ENCODE measurements around the gene ETV6.
"Not testable (repeated sequence)": the region's sequence is repeated elsewhere in the genome, so short reads cannot be mapped to it uniquely, and the experiment has no call there.

The ETV6 gene

GRCh38 chr12:11893998-11894397, 244.5 kb downstream of the ETV6 start:
- Mint-ChIP-seq H3K4me3 (no peak overlapping the region), H3K9me3 (ENCODE audit: low read depth) (peaks cover 4% of the 10 kb centered on the region), H3K4me1 (ENCODE audit: low read depth) (peaks cover 17% of the 10 kb centered on the region), H3K27ac (no peak overlapping the region), H3K36me3 (peaks cover 20% of the 10 kb centered on the region), H3K27me3 (no peaks in the 10 kb centered on the region)

- Mint-ChIP-seq H3K27ac (no peak overlapping the region), H3K9me3 (ENCODE audit: low read depth) (no peaks in the 10 kb centered on the region), H3K4me1 (ENCODE audit: low read depth) (peaks cover 14% of the 10 kb centered on the region), H3K27me3 (no peaks in the 10 kb centered on the region), H3K36me3 (peaks cover 11% of the 10 kb centered on the region), H3K4me3 (no peak overlapping the region)
Observed at GRCh38 chr12:11894890-11895289, 245.4 kb downstream of the ETV6 start.

GRCh38 chr12:11895421-11896078, 246.1 kb downstream of the ETV6 start:
- Mint-ChIP-seq H3K36me3 (peaks cover 11% of the 10 kb centered on the region), H3K27ac (peak overlapping the region; percentile 16), H3K4me3 (no peak overlapping the region)

GRCh38 chr12:11896417-11896929, 247.0 kb downstream of the ETV6 start:
- no peaks in the 10 kb centered on the region for H3K9me3 Mint-ChIP-seq (ENCODE audit: low read depth)
- no peak overlapping the region for H3K27ac Mint-ChIP-seq
- H3K4me3 Mint-ChIP-seq = no peak overlapping the region
- peaks cover 6% of the 10 kb centered on the region for H3K36me3 Mint-ChIP-seq
- no peaks in the 10 kb centered on the region for H3K27me3 Mint-ChIP-seq
- H3K4me1 Mint-ChIP-seq (ENCODE audit: low read depth) = peaks cover 14% of the 10 kb centered on the region

More at GRCh38 chr12:11895421-11896078, 246.1 kb downstream of the ETV6 start:
- Mint-ChIP-seq H3K9me3 (ENCODE audit: low read depth) (no peaks in the 10 kb centered on the region), H3K27me3 (no peaks in the 10 kb centered on the region), H3K4me1 (ENCODE audit: low read depth) (peaks cover 14% of the 10 kb centered on the region)

- no peaks in the 10 kb centered on the region for H3K9me3 Mint-ChIP-seq (ENCODE audit: low read depth)
- peaks cover 25% of the 10 kb centered on the region for H3K4me1 Mint-ChIP-seq (ENCODE audit: low read depth)
- no peaks in the 10 kb centered on the region for H3K27me3 Mint-ChIP-seq
- peaks cover 4% of the 10 kb centered on the region for H3K36me3 Mint-ChIP-seq
- no peak overlapping the region for H3K27ac Mint-ChIP-seq
- H3K4me3 Mint-ChIP-seq = no peak overlapping the region
Observed at GRCh38 chr12:11897923-11898322, 248.4 kb downstream of the ETV6 start.

- no peaks in the 10 kb centered on the region for H3K27me3 Mint-ChIP-seq
- peaks cover 33% of the 10 kb centered on the region for H3K4me1 Mint-ChIP-seq (ENCODE audit: low read depth)
- peak overlapping the region; percentile 19 for H3K27ac Mint-ChIP-seq
- no peaks in the 10 kb centered on the region for H3K9me3 Mint-ChIP-seq (ENCODE audit: low read depth)
- peaks cover 2% of the 10 kb centered on the region for H3K36me3 Mint-ChIP-seq
- no peak overlapping the region for H3K4me3 Mint-ChIP-seq
Observed at GRCh38 chr12:11901701-11902524, 252.4 kb downstream of the ETV6 start.

GRCh38 chr12:11902525-11902875, 253.0 kb downstream of the ETV6 start:
- peaks cover 4% of the 10 kb centered on the region for H3K36me3 Mint-ChIP-seq
- H3K4me3 Mint-ChIP-seq = no peak overlapping the region
- peaks cover under 1% of the 10 kb centered on the region for H3K9me3 Mint-ChIP-seq (ENCODE audit: low read depth)
- no peaks in the 10 kb centered on the region for H3K27me3 Mint-ChIP-seq
- peaks cover 36% of the 10 kb centered on the region for H3K4me1 Mint-ChIP-seq (ENCODE audit: low read depth)
- H3K27ac Mint-ChIP-seq = no peak overlapping the region

- H3K4me3 Mint-ChIP-seq = no peak overlapping the region
- no peaks in the 10 kb centered on the region for H3K27me3 Mint-ChIP-seq
- H3K4me1 Mint-ChIP-seq (ENCODE audit: low read depth) = peaks cover 36% of the 10 kb centered on the region
- H3K9me3 Mint-ChIP-seq (ENCODE audit: low read depth) = peaks cover 5% of the 10 kb centered on the region
- no peak overlapping the region for H3K27ac Mint-ChIP-seq
- peaks cover 10% of the 10 kb centered on the region for H3K36me3 Mint-ChIP-seq
Observed at GRCh38 chr12:11904124-11904523, 254.7 kb downstream of the ETV6 start.

- H3K9me3 Mint-ChIP-seq (ENCODE audit: low read depth) = peaks cover 5% of the 10 kb centered on the region
- no peaks in the 10 kb centered on the region for H3K27me3 Mint-ChIP-seq
- peaks cover 10% of the 10 kb centered on the region for H3K36me3 Mint-ChIP-seq
- peaks cover 36% of the 10 kb centered on the region for H3K4me1 Mint-ChIP-seq (ENCODE audit: low read depth)
- no peak overlapping the region for H3K4me3 Mint-ChIP-seq
- no peak overlapping the region for H3K27ac Mint-ChIP-seq
Observed at GRCh38 chr12:11905534-11905933, 256.1 kb downstream of the ETV6 start.

- peaks cover 5% of the 10 kb centered on the region for H3K9me3 Mint-ChIP-seq (ENCODE audit: low read depth)
- H3K4me3 Mint-ChIP-seq = peak overlapping the region; percentile 11
- peaks cover 36% of the 10 kb centered on the region for H3K4me1 Mint-ChIP-seq (ENCODE audit: low read depth)
- H3K27ac Mint-ChIP-seq = no peak overlapping the region
- H3K27me3 Mint-ChIP-seq = no peaks in the 10 kb centered on the region
- H3K36me3 Mint-ChIP-seq = peaks cover 10% of the 10 kb centered on the region
Observed at GRCh38 chr12:11906286-11906935, 256.9 kb downstream of the ETV6 start.

- H3K4me1 Mint-ChIP-seq (ENCODE audit: low read depth) = peaks cover 25% of the 10 kb centered on the region
- no peak overlapping the region for H3K4me3 Mint-ChIP-seq
- H3K9me3 Mint-ChIP-seq (ENCODE audit: low read depth) = peaks cover 5% of the 10 kb centered on the region
- peaks cover 13% of the 10 kb centered on the region for H3K36me3 Mint-ChIP-seq
- no peak overlapping the region for H3K27ac Mint-ChIP-seq
- H3K27me3 Mint-ChIP-seq = no peaks in the 10 kb centered on the region
Observed at GRCh38 chr12:11907625-11908024, 258.2 kb downstream of the ETV6 start.

GRCh38 chr12:11909406-11909805, 259.9 kb downstream of the ETV6 start:
- H3K4me3 Mint-ChIP-seq; H3K27me3 Mint-ChIP-seq; H3K9me3 Mint-ChIP-seq (ENCODE audit: low read depth); H3K27ac Mint-ChIP-seq: not testable (repeated sequence)
- Mint-ChIP-seq H3K36me3 (peaks cover 13% of the 10 kb centered on the region), H3K4me1 (ENCODE audit: low read depth) (peaks cover 19% of the 10 kb centered on the region)

- no peak overlapping the region for H3K27ac Mint-ChIP-seq
Observed at GRCh38 chr12:11916113-11916512, 266.6 kb downstream of the ETV6 start.

GRCh38 chr12:11916771-11917170, 267.3 kb downstream of the ETV6 start:
- Mint-ChIP-seq H3K27me3 (no peaks in the 10 kb centered on the region), H3K9me3 (ENCODE audit: low read depth) (no peaks in the 10 kb centered on the region), H3K27ac (no peak overlapping the region), H3K4me1 (ENCODE audit: low read depth) (no peaks in the 10 kb centered on the region), H3K4me3 (no peak overlapping the region), H3K36me3 (peaks cover 2% of the 10 kb centered on the region)

More at GRCh38 chr12:11916113-11916512, 266.6 kb downstream of the ETV6 start:
- no peaks in the 10 kb centered on the region for H3K27me3 Mint-ChIP-seq
- peaks cover 3% of the 10 kb centered on the region for H3K36me3 Mint-ChIP-seq
- no peak overlapping the region for H3K4me3 Mint-ChIP-seq
- no peaks in the 10 kb centered on the region for H3K9me3 Mint-ChIP-seq (ENCODE audit: low read depth)
- no peaks in the 10 kb centered on the region for H3K4me1 Mint-ChIP-seq (ENCODE audit: low read depth)

- no peak overlapping the region for H3K27ac Mint-ChIP-seq
- H3K27me3 Mint-ChIP-seq = no peaks in the 10 kb centered on the region
- H3K4me1 Mint-ChIP-seq (ENCODE audit: low read depth) = no peaks in the 10 kb centered on the region
- H3K9me3 Mint-ChIP-seq (ENCODE audit: low read depth) = no peaks in the 10 kb centered on the region
- H3K4me3 Mint-ChIP-seq = no peak overlapping the region
- no peaks in the 10 kb centered on the region for H3K36me3 Mint-ChIP-seq
Observed at GRCh38 chr12:11917501-11917900, 268.0 kb downstream of the ETV6 start.

Data from activated naive CD8-positive, alpha-beta T cell (primary cell).